Smooth muscle cell (in vitro differentiated cells): ENCODE results near the gene CIDEA. TPM values are rescaled to one million over a fixed set of nuclear protein-coding genes. Genes with fewer than 3 reads are reported as not detected.
A peak's percentile ranks its signal among the peaks of the same experiment; 100 is the strongest.

Source experiments
- DNase-seq: peaks from one replicate; lab custom pipeline; 2025; ENCODE audit not compliant: unreplicated experiment; lab: John Stamatoyannopoulos, UW
- H2AFZ ChIP-seq: fragments of 200-600 bp; sonication (generic); 2 replicates; pipeline ENCODE4 v1.6.0; 2016; ENCODE audit warnings: antibody characterized with exemption, low read depth, mild to moderate bottlenecking
- H3F3A ChIP-seq: fragments of 200-600 bp; sonication (generic); 2 replicates; pipeline ENCODE4 v1.6.0; 2017; ENCODE audit warnings: antibody characterized with exemption, low read depth
- H3K27ac ChIP-seq: fragments of 200-600 bp; sonication (generic); 2 replicates; pipeline ENCODE4 v1.5.1; 2016; ENCODE audit warnings: low read depth, mild to moderate bottlenecking
- H3K27me3 ChIP-seq: fragments of 200-600 bp; sonication (generic); 2 replicates; pipeline ENCODE4 v1.6.1; 2016; ENCODE audit warnings: low read depth, mild to moderate bottlenecking
- H3K36me3 ChIP-seq: fragments of 200-600 bp; sonication (generic); 2 replicates; pipeline ENCODE4 v1.5.1; 2016; ENCODE audit warnings: low read depth
- H3K4me1 ChIP-seq: fragments of 200-600 bp; sonication (generic); 2 replicates; pipeline ENCODE4 v1.5.1; 2016; ENCODE audit warnings: low read depth
- H3K4me2 ChIP-seq: fragments of 200-600 bp; sonication (generic); 2 replicates; pipeline ENCODE4 v1.6.0; 2016; ENCODE audit warnings: mild to moderate bottlenecking
- H3K4me3 ChIP-seq: fragments of 200-600 bp; sonication (generic); 2 replicates; pipeline ENCODE4 v1.5.1; 2016; ENCODE audit warnings: mild to moderate bottlenecking
- H3K79me2 ChIP-seq: fragments of 200-600 bp; sonication (generic); 2 replicates; pipeline ENCODE4 v1.6.0; 2016; ENCODE audit warnings: low read depth, mild to moderate bottlenecking
- H3K9ac ChIP-seq: fragments of 200-600 bp; sonication (generic); 2 replicates; pipeline ENCODE4 v1.6.0; 2016; ENCODE audit warnings: low read depth
- H3K9me3 ChIP-seq: fragments of 200-600 bp; sonication (generic); replicated peaks from 2 replicates; pipeline ENCODE4 v1.5.1; 2016; ENCODE audit warnings: low read depth
- H4K20me1 ChIP-seq: fragments of 200-600 bp; sonication (generic); 2 replicates; pipeline ENCODE4 v1.6.0; 2016; ENCODE audit warnings: low read depth
- WGBS: methylation state at CpG from one replicate; pipeline ENCODE4 v1.1.7; 2016; ENCODE audit warnings: low lambda C conversion rate; 5-methylcytosine and 5-hydroxymethylcytosine counted together
- polyA plus RNA-seq: library from polyadenylated mRNA; unstranded; fragments of >200 nt; fragmentation: Nextera tagmentation; extraction: Ambion mirVana; gene quantifications from 2 replicates; pipeline ENCODE4 v1.2.1, GENCODE V29; 2016
- total RNA-seq: library from RNA; depleted of rRNA; stranded (reverse); fragments of >200 nt; gene quantifications from 2 replicates; pipeline ENCODE4 v1.2.3, GENCODE V29; 2014
- TF ChIP-seq, protein P1 (sequence below): fragments of 200-600 bp; sonication (generic); IDR thresholded peaks from 2 replicates; pipeline ENCODE4 v1.5.1; 2017; ENCODE audit warnings: borderline replicate concordance, mild to moderate bottlenecking, antibody characterized with exemption; ENCODE audit not compliant: insufficient read depth, poor library complexity, severe bottlenecking

CIDEA gene
- total and polyA plus RNA-seq, 2 experiments from 2014 or later = not detected

GRCh38 chr18:12291690-12292089 lies 37.5 kb downstream of the CIDEA start:
- Histone ChIP-seq H3K4me3 (no peak overlapping the region), H3K9ac (no peak overlapping the region), H3K27ac (no peak overlapping the region), H4K20me1 (no peaks in the 10 kb centered on the region), H3K9me3 (no peaks in the 10 kb centered on the region), H3F3A (peaks cover 10% of the 10 kb centered on the region), H3K36me3 (no peaks in the 10 kb centered on the region), H2AFZ (no peak overlapping the region), H3K27me3 (no peaks in the 10 kb centered on the region), H3K4me2 (no peak overlapping the region), H3K4me1 (peaks cover 10% of the 10 kb centered on the region), H3K79me2 (no peaks in the 10 kb centered on the region)
- no peak for DNase-seq
- TF ChIP-seq, protein P1, sequence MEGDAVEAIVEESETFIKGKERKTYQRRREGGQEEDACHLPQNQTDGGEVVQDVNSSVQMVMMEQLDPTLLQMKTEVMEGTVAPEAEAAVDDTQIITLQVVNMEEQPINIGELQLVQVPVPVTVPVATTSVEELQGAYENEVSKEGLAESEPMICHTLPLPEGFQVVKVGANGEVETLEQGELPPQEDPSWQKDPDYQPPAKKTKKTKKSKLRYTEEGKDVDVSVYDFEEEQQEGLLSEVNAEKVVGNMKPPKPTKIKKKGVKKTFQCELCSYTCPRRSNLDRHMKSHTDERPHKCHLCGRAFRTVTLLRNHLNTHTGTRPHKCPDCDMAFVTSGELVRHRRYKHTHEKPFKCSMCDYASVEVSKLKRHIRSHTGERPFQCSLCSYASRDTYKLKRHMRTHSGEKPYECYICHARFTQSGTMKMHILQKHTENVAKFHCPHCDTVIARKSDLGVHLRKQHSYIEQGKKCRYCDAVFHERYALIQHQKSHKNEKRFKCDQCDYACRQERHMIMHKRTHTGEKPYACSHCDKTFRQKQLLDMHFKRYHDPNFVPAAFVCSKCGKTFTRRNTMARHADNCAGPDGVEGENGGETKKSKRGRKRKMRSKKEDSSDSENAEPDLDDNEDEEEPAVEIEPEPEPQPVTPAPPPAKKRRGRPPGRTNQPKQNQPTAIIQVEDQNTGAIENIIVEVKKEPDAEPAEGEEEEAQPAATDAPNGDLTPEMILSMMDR = no peak
- 85% methylated on average over 14 of the region's 14 CpGs for WGBS

DNA sequence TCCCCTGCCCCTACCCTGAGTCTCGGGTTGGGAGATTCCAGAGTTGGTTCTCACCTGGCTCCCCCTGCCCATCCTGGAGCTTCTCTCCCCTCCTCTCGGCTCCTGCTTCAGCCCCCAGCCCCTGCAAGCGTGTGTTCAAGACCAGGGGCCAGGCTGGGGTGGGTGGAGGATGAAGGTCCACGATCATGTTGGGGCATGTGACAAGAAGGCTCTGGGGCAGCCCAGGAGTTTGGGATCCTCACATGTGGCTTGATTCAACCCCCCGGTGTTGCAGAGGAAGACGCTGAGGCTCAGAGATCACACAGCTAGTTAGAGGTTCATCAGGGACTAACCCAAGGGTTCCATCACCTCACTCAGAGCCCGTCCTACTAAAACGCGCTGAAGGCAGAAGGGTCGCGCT lies 39.7 kb downstream of the CIDEA start:
- H2AFZ ChIP-seq = no peak overlapping the region
- no peak overlapping the region for H3K4me2 ChIP-seq
- TF ChIP-seq, protein P1 = no peak
- H3K4me1 ChIP-seq = peaks cover 3% of the 10 kb centered on the region
- H4K20me1 ChIP-seq = no peaks in the 10 kb centered on the region
- no peak overlapping the region for H3K4me3 ChIP-seq
- no peaks in the 10 kb centered on the region for H3K36me3 ChIP-seq
- no peaks in the 10 kb centered on the region for H3K27me3 ChIP-seq
- 83% methylated on average over 11 of the region's 11 CpGs for WGBS
- H3K79me2 ChIP-seq = no peaks in the 10 kb centered on the region
- H3F3A ChIP-seq = no peaks in the 10 kb centered on the region
- DNase-seq = no peak
- H3K9ac ChIP-seq = no peak overlapping the region
- H3K9me3 ChIP-seq = no peaks in the 10 kb centered on the region
- H3K27ac ChIP-seq = no peak overlapping the region

DNA sequence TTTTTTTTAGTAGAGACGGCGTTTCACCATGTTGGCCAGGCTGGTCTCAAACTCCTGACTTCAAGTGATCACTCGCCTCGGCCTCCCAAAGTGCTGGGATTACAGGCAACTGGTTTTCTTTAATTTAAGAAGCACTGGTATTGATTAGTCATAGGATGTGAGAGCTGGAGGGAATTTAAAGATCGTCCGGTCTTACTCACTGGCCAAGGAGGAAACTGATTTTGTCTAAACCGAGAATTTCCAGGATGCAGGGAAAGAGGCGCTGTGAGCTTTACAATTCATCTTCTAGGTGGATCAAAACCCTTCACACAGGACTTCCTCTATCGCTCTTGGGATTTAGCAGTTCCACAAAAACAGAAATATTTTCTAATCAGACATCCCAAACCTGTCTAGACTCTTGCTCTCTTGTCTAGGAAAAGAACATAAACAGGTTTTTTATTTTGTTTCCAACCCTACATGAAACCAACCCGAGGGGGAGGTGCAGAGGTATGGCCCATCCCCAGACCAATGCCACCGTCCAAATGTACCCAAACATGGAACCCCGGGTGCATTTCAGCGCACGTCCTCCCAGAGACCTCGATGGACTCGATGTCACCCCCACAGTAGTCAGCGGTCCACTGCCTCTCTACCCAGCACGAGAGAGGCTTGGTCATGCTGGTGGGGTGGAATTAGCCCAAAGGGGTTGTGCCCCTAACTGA lies 41.4 kb downstream of the CIDEA start:
- 87% methylated on average over 18 of the region's 18 CpGs for WGBS
- no peaks in the 10 kb centered on the region for H3K4me1 ChIP-seq
- no peak overlapping the region for H3K4me2 ChIP-seq
- H3K79me2 ChIP-seq = no peaks in the 10 kb centered on the region
- H3K4me3 ChIP-seq = no peak overlapping the region
- H3K9ac ChIP-seq = no peak overlapping the region
- H3K27me3 ChIP-seq = no peaks in the 10 kb centered on the region
- H4K20me1 ChIP-seq = no peaks in the 10 kb centered on the region
- no peak for DNase-seq
- peak overlapping the region; percentile 30 for H3K27ac ChIP-seq
- H3K9me3 ChIP-seq = no peaks in the 10 kb centered on the region
- no peaks in the 10 kb centered on the region for H3K36me3 ChIP-seq
- TF ChIP-seq, protein P1 = no peak
- H3F3A ChIP-seq = no peaks in the 10 kb centered on the region
- H2AFZ ChIP-seq = no peak overlapping the region

- no peaks in the 10 kb centered on the region for H3K9me3 ChIP-seq
- H3K36me3 ChIP-seq = no peaks in the 10 kb centered on the region
- no peaks in the 10 kb centered on the region for H3K4me1 ChIP-seq
- H3K9ac ChIP-seq = no peak overlapping the region
- H3K27ac ChIP-seq = peak overlapping the region; percentile 30
- H3K4me2 ChIP-seq = no peak overlapping the region
- no peaks in the 10 kb centered on the region for H3F3A ChIP-seq
- TF ChIP-seq, protein P1 = no peak
- no peaks in the 10 kb centered on the region for H3K79me2 ChIP-seq
- H4K20me1 ChIP-seq = no peaks in the 10 kb centered on the region
- H3K4me3 ChIP-seq = no peak overlapping the region
- 57% methylated on average over 3 of the region's 3 CpGs for WGBS
- no peak for DNase-seq
- no peak overlapping the region for H2AFZ ChIP-seq
- H3K27me3 ChIP-seq = no peaks in the 10 kb centered on the region
These were observed 41.9 kb downstream of the CIDEA start for GRCh38 chr18:12296087-12296403.
